K562 (cell line): ENCODE results near the gene SCG5. TPM values are rescaled to one million over a fixed set of nuclear protein-coding genes. Genes with fewer than 3 reads are reported as not detected.

Experiments used
- ATAC-seq: fragments of 200-7000 bp; cut with Tn5 transposase; 3 replicates; pipeline ENCODE4 v1.9.1; 2020; ENCODE audit warnings: moderate library complexity
- BruUV-seq: library from RNA; stranded (reverse); fragments of 400-500 nt; replicated peaks from 2 replicates; lab custom pipeline; 2021; lab: Mats Ljungman, UMichigan
- CTCF ChIA-PET: fragments of 300-600 bp; formaldehyde crosslinking; extraction: SDS; loops from one replicate; lab custom pipeline; 2021; ENCODE audit warnings: low intra/inter-chr PET ratio; lab: Yijun Ruan, JAX
- POLR2A ChIA-PET: fragments of 300-600, 350-650 bp; sonication (Branson Sonifier 250); formaldehyde crosslinking; extraction: SDS; loops from one replicate; lab custom pipeline; 2021; ENCODE audit warnings: antibody characterized with exemption, inconsistent platforms; lab: Yijun Ruan, JAX
- DNase-seq, 4 experiments: peaks; one replicate each; pipeline versions ENCODE4 v3.0.0 to v3.0.0-alpha.2; 2011 to 2018; ENCODE audit warnings: low spot score in 3 of 4, mixed read lengths in 3 of 4; ENCODE audit errors: extremely low read depth in 1 of 4
- FAIRE-seq: peaks from 2 replicates; lab custom pipeline; 2011; peaks lifted over from hg19 to GRCh38; lab: Jason Lieb, UNC
- H2AFZ ChIP-seq: 2 replicates; pipeline ENCODE4 v1.6.0; 2011; ENCODE audit warnings: low read depth, low read length, control low read depth, inconsistent platforms
- H3K27ac ChIP-seq: fragments of 200-600 bp; 3 replicates; pipeline ENCODE4 v1.8.0; 2011; ENCODE audit warnings: low read depth, mild to moderate bottlenecking, control low read depth, inconsistent platforms, low read length, moderate library complexity, mixed read lengths; ENCODE audit errors: extremely low read depth
- H3K27me3 ChIP-seq, 2 experiments: fragments of 300-600 bp in 1 of 2; 2 replicates in 1 of 2; 3 replicates in 1 of 2; pipeline versions ENCODE4 v1.6.0 to v1.8.0; 2011; ENCODE audit warnings: inconsistent platforms in 2 of 2, low read length in 2 of 2, mild to moderate bottlenecking in 1 of 2, mixed read lengths in 1 of 2, moderate library complexity in 1 of 2; ENCODE audit not compliant: control insufficient read depth in 2 of 2, insufficient read depth in 2 of 2
- H3K36me3 ChIP-seq: fragments of 300-600 bp; 3 replicates; pipeline ENCODE4 v1.8.0; 2011; ENCODE audit warnings: mild to moderate bottlenecking, low read length, inconsistent platforms; ENCODE audit not compliant: control insufficient read depth, insufficient read depth
- H3K4me1 ChIP-seq, 2 experiments: fragments of 200-600 bp in 1 of 2; replicated peaks in 1 of 2; 2 replicates in 1 of 2; 3 replicates in 1 of 2; pipeline versions ENCODE4 v1.5.1 to v1.8.0; 2011; ENCODE audit warnings: inconsistent platforms in 2 of 2, low read length in 2 of 2, mild to moderate bottlenecking in 1 of 2, mixed read lengths in 1 of 2, moderate library complexity in 1 of 2; ENCODE audit not compliant: control insufficient read depth in 2 of 2, insufficient read depth in 2 of 2
- H3K4me2 ChIP-seq: 2 replicates; pipeline ENCODE4 v1.6.1; 2011; ENCODE audit warnings: low read length, control low read depth, inconsistent platforms, mixed read lengths; ENCODE audit not compliant: insufficient read depth
- H3K4me3 ChIP-seq: fragments of 200-600 bp; sonication (generic), shearing (Covaris generic); 2 replicates; pipeline ENCODE4 v1.5.1; 2016; ENCODE audit warnings: control low read depth, inconsistent platforms
- H3K79me2 ChIP-seq: fragments of 200-600 bp; 3 replicates; pipeline ENCODE4 v1.8.0; 2011; ENCODE audit warnings: low read length, inconsistent platforms; ENCODE audit not compliant: control insufficient read depth, insufficient read depth
- H3K9ac ChIP-seq, 2 experiments: 2 replicates each; pipeline versions ENCODE4 v1.6.0 to v1.6.1; 2011; ENCODE audit warnings: low read depth in 2 of 2, low read length in 2 of 2, control low read depth in 1 of 2, inconsistent platforms in 1 of 2, mild to moderate bottlenecking in 1 of 2, mixed read lengths in 1 of 2; ENCODE audit not compliant: insufficient read depth in 1 of 2
- H3K9me1 ChIP-seq: one replicate; pipeline ENCODE4 v1.6.0; 2011; ENCODE audit warnings: inconsistent platforms, mild to moderate bottlenecking, low read length, moderate library complexity; ENCODE audit not compliant: control insufficient read depth, insufficient read depth
- H3K9me3 ChIP-seq: replicated peaks from 2 replicates; pipeline ENCODE4 v1.5.1; 2011; ENCODE audit warnings: low read depth, low read length, inconsistent platforms; ENCODE audit not compliant: control insufficient read depth, insufficient read depth
- H4K20me1 ChIP-seq: replicated peaks from 2 replicates; pipeline ENCODE4 v1.6.1; 2011; ENCODE audit warnings: low read length, inconsistent platforms, mixed read lengths; ENCODE audit not compliant: control insufficient read depth, insufficient read depth
- FOXJ2 ChIP-seq: fragments of 200-800 bp; sonication (Bioruptor generic); IDR thresholded peaks from 2 replicates; pipeline ENCODE4 v1.6.1; 2016; ENCODE audit warnings: missing genetic modification characterization, missing compliant biosample characterization
- XRCC5 ChIP-seq: fragments of 200-400 bp; formaldehyde crosslinking; IDR thresholded peaks from 2 replicates; pipeline ENCODE4 v1.6.1; 2017; ENCODE audit warnings: low read depth, mild to moderate bottlenecking, low read length
- ZNF165 ChIP-seq: fragments of 250-450 bp; sonication (Bioruptor Pico); IDR thresholded peaks from 2 replicates; pipeline ENCODE4 v1.4.0; 2020; ENCODE audit warnings: borderline replicate concordance
- ZNF445 ChIP-seq: fragments of 250-450 bp; sonication (Bioruptor Pico); IDR thresholded peaks from 2 replicates; pipeline ENCODE4 v1.4.0; 2020; ENCODE audit warnings: low read depth, mild to moderate bottlenecking, moderate library complexity
- ZNF551 ChIP-seq: fragments of 250-450 bp; sonication (Bioruptor Pico); IDR thresholded peaks from 2 replicates; pipeline ENCODE4 v1.5.0; 2021; ENCODE audit warnings: mild to moderate bottlenecking, moderate library complexity
- WGBS: fragments of 100-300 bp; shearing (Covaris generic); methylation state at CpG from one replicate; pipeline ENCODE4 v1.1.6; 2016; ENCODE audit warnings: low coverage, mixed read lengths; ENCODE audit not compliant: insufficient coverage; ENCODE audit errors: missing lambda C conversion rate; 5-methylcytosine and 5-hydroxymethylcytosine counted together
- in situ Hi-C: fragments of 300-500 bp; cut with MboI; formaldehyde crosslinking; loops from 4 replicates; pipeline ENCODE4 v1.15.0; 2018; ENCODE audit warnings: inconsistent platforms, mixed read lengths
- intact Hi-C: fragments of 100-400 bp; cut with micrococcal nuclease; formaldehyde crosslinking; loops from 2 replicates; pipeline ENCODE4 v1.14.2; 2022
- polyA plus RNA-seq, 8 experiments: library from polyadenylated mRNA; depleted of rRNA in 4 of 8; stranded (reverse) in 5 of 8; unstranded in 3 of 8; fragments of >200 nt; fragmentation: Nextera tagmentation in 2 of 8; fragmentation: Illumina TruSeq in 1 of 8; extraction: Ambion mirVana in 2 of 8; extraction: Trizol in 1 of 8; gene quantifications; 2 replicates each; pipeline versions ENCODE4 v1.2.1 to v1.2.3, GENCODE V29; 2011 to 2014; ENCODE audit warnings: inconsistent platforms in 1 of 8, missing spikeins in 1 of 8
- total RNA-seq, 7 experiments: library from RNA; depleted of rRNA in 6 of 7; stranded (reverse); fragments of >200 nt in 6 of 7; fragmentation: Illumina TruSeq in 2 of 7; extraction: Trizol in 2 of 7; gene quantifications; 2 replicates each; pipeline versions ENCODE4 v1.2.1 to v1.2.3, GENCODE V29; 2011 to 2021; ENCODE audit warnings: low replicate concordance in 1 of 7
- TF ChIP-seq, protein P1 (sequence below): fragments of 450-650 bp; conservative IDR thresholded peaks from 2 replicates; pipeline ENCODE4 v1.6.1; 2016; ENCODE audit warnings: missing genetic modification characterization, low read depth, mild to moderate bottlenecking, missing compliant biosample characterization, moderate library complexity
- TF ChIP-seq, protein P2 (sequence below): conservative IDR thresholded peaks from 2 replicates; pipeline ENCODE4 v1.6.1; 2011; ENCODE audit warnings: low read depth, mild to moderate bottlenecking, low read length; ENCODE audit not compliant: control insufficient read depth

SCG5 gene
- total and polyA plus RNA-seq, 9 of the 15 experiments (the other 6 are each of a cell fraction or from before 2014, with no cell fraction given): 0.06 to 0.76 (median 0.28) TPM; not detected in 2

- TF ChIP-seq ZNF445 (CRISPR knock-in tag) (no peak), ZNF165 (CRISPR knock-in tag) (no peak), ZNF551 (CRISPR knock-in tag) (no peak)
- TF ChIP-seq, protein P1, sequence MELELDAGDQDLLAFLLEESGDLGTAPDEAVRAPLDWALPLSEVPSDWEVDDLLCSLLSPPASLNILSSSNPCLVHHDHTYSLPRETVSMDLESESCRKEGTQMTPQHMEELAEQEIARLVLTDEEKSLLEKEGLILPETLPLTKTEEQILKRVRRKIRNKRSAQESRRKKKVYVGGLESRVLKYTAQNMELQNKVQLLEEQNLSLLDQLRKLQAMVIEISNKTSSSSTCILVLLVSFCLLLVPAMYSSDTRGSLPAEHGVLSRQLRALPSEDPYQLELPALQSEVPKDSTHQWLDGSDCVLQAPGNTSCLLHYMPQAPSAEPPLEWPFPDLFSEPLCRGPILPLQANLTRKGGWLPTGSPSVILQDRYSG (tag): no peak
- no peaks in the 10 kb centered on the region for H4K20me1 ChIP-seq
- no peak overlapping the region for H2AFZ ChIP-seq
- no TSS peak for BruUV-seq
- no peaks in the 10 kb centered on the region for H3K9me3 ChIP-seq
- DNase-seq (no peak), ATAC-seq (no peak), FAIRE-seq (no peak)
- no peaks in the 10 kb centered on the region for H3K9me1 ChIP-seq
- no peak overlapping the region for H3K4me3 ChIP-seq
- intact Hi-C loops: no loop called here
- no peak overlapping the region for H3K27ac ChIP-seq
- WGBS: 25% methylated on average over 2 of the region's 2 CpGs
- no peak overlapping the region for H3K9ac ChIP-seq
- in situ Hi-C loops: no loop called here
- no peaks in the 10 kb centered on the region for H3K27me3 ChIP-seq
- H3K36me3 ChIP-seq: no peaks in the 10 kb centered on the region
- no peaks in the 10 kb centered on the region for H3K4me1 ChIP-seq
- ChIA-PET CTCF (no interaction called here), POLR2A (interaction anchor here (1.2 kb wide), 1 partner anchor 174 kb away, joined by 3 read pairs; no protein-coding TSS in a partner anchor)
- H3K79me2 ChIP-seq: no peaks in the 10 kb centered on the region
- H3K4me2 ChIP-seq: no peak overlapping the region
Measured at GRCh38 chr15:32736701-32737061, 95.2 kb downstream of the SCG5 start.

DNA sequence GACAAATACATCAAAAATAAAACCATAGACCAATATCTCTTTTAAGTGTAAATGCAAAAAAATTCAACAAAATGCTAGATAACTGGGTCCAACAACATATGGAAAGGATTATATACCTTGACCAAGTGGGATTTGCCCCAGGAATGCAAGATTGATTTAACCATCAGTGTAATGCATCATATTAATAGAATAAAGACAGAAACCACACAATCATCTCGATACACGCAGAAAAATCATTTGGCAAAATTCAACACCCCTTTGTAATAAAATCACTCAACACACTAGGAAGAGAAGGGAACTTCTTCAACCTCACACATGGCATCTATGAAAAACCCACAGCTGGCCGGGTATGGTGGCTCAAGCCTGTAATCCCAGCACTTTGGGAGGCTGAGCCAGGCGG, 95.8 kb downstream of the SCG5 start:
- Histone ChIP-seq H3K9me3 (no peaks in the 10 kb centered on the region), H3K79me2 (no peaks in the 10 kb centered on the region), H3K9me1 (no peaks in the 10 kb centered on the region), H3K27ac (no peak overlapping the region), H2AFZ (no peak overlapping the region), H3K27me3 (no peaks in the 10 kb centered on the region), H3K4me3 (no peak overlapping the region), H3K4me1 (no peaks in the 10 kb centered on the region), H4K20me1 (no peaks in the 10 kb centered on the region), H3K9ac (no peak overlapping the region), H3K36me3 (no peaks in the 10 kb centered on the region), H3K4me2 (no peak overlapping the region)
- in situ Hi-C loops: no loop called here
- no peak for DNase-seq
- no peak for FAIRE-seq
- intact Hi-C loops: no loop called here
- TF ChIP-seq FOXJ2 (tag) (no peak), XRCC5 (no peak)
- TF ChIP-seq, protein P2, sequence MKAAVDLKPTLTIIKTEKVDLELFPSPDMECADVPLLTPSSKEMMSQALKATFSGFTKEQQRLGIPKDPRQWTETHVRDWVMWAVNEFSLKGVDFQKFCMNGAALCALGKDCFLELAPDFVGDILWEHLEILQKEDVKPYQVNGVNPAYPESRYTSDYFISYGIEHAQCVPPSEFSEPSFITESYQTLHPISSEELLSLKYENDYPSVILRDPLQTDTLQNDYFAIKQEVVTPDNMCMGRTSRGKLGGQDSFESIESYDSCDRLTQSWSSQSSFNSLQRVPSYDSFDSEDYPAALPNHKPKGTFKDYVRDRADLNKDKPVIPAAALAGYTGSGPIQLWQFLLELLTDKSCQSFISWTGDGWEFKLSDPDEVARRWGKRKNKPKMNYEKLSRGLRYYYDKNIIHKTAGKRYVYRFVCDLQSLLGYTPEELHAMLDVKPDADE: no peak
- ATAC-seq: no peak
- WGBS: 16% methylated on average over 4 of the region's 4 CpGs
- BruUV-seq: no TSS peak
- ChIA-PET POLR2A (no interaction called here), CTCF (no interaction called here)
